SU-DHL-6 (cell line): Measurements from ENCODE around the gene PCP2.

Experiments used
- H2AFZ ChIP-seq: fragments of 200-600 bp; sonication (generic); 2 replicates; pipeline ENCODE4 v1.6.1; 2014; ENCODE audit warnings: low read depth, mild to moderate bottlenecking, moderate library complexity, mixed read lengths, antibody characterized with exemption, low read length; ENCODE audit not compliant: severe bottlenecking
- H3F3A ChIP-seq: fragments of 200-600 bp; shearing (Covaris generic); 2 replicates; pipeline ENCODE4 v1.6.0; 2016; ENCODE audit warnings: antibody characterized with exemption, mild to moderate bottlenecking; ENCODE audit not compliant: insufficient read depth
- H3K27ac ChIP-seq: fragments of 200-600 bp; sonication (generic); 2 replicates; pipeline ENCODE4 v1.5.1; 2016; ENCODE audit warnings: low read depth, mild to moderate bottlenecking, low read length, moderate library complexity, mixed read lengths
- H3K27me3 ChIP-seq: fragments of 200-600 bp; sonication (generic), shearing (Covaris generic); 2 replicates; pipeline ENCODE4 v1.6.0; 2014; ENCODE audit warnings: mild to moderate bottlenecking, low read length
- H3K36me3 ChIP-seq: fragments of 200-600 bp; sonication (generic); 2 replicates; pipeline ENCODE4 v1.6.1; 2014; ENCODE audit warnings: mild to moderate bottlenecking, low read length, mixed read lengths
- H3K4me2 ChIP-seq: fragments of 300-600, 200-600 bp; shearing (Covaris generic), sonication (generic); 2 replicates; pipeline ENCODE4 v1.6.0; 2014; ENCODE audit warnings: low read length, low read depth, mild to moderate bottlenecking; ENCODE audit not compliant: poor library complexity, severe bottlenecking
- H3K4me3 ChIP-seq: fragments of 200-600 bp; sonication (generic); 2 replicates; pipeline ENCODE4 v1.5.1; 2014; ENCODE audit warnings: antibody characterized with exemption, low read length, mild to moderate bottlenecking, mixed read lengths; ENCODE audit not compliant: insufficient read depth, poor library complexity, severe bottlenecking
- H3K79me2 ChIP-seq: fragments of 200-600 bp; sonication (generic); 2 replicates; pipeline ENCODE4 v1.6.1; 2014; ENCODE audit warnings: mild to moderate bottlenecking, low read length, moderate library complexity; ENCODE audit not compliant: insufficient read depth
- H3K9ac ChIP-seq: fragments of 200-600 bp; sonication (generic); 2 replicates; pipeline ENCODE4 v1.7.0; 2014; ENCODE audit warnings: mild to moderate bottlenecking, low read length
- H3K9me2 ChIP-seq: fragments of 200-600 bp; sonication (generic); replicated peaks from 2 replicates; pipeline ENCODE4 v1.6.1; 2014; ENCODE audit warnings: low read length; ENCODE audit not compliant: insufficient read depth
- H3K9me3 ChIP-seq: fragments of 200-600 bp; sonication (generic); 2 replicates; pipeline ENCODE4 v1.6.1; 2014; ENCODE audit warnings: low read length, mixed read lengths; ENCODE audit not compliant: insufficient read depth
- H4K20me1 ChIP-seq: fragments of 200-600 bp; sonication (generic); 2 replicates; pipeline ENCODE4 v1.6.1; 2014; ENCODE audit warnings: low read depth, mild to moderate bottlenecking, antibody characterized with exemption, low read length, moderate library complexity, mixed read lengths
- EZH2phosphoT487 ChIP-seq: fragments of 200-600 bp; sonication (generic), shearing (Covaris generic); conservative IDR thresholded peaks from 2 replicates; pipeline ENCODE4 v1.6.1; 2018; ENCODE audit warnings: mild to moderate bottlenecking, antibody characterized with exemption, low read length, moderate library complexity, mixed read lengths
- TF ChIP-seq, protein P1 (sequence below): fragments of 200-600 bp; sonication (generic); IDR thresholded peaks from one replicate; pipeline ENCODE4 v1.5.1; 2017; ENCODE audit warnings: antibody characterized with exemption, mild to moderate bottlenecking, low read length, moderate library complexity; ENCODE audit not compliant: insufficient read depth, poor library complexity, severe bottlenecking

Gene PCP2

GRCh38 chr19:7598180-7598579 is 35.3 kb downstream of the PCP2 start:
- H3K4me2 ChIP-seq = no peak overlapping the region
- H3K9me3 ChIP-seq = no peaks in the 10 kb centered on the region
- no peaks in the 10 kb centered on the region for H3F3A ChIP-seq
- TF ChIP-seq EZH2phosphoT487 = no peak
- TF ChIP-seq, protein P1, sequence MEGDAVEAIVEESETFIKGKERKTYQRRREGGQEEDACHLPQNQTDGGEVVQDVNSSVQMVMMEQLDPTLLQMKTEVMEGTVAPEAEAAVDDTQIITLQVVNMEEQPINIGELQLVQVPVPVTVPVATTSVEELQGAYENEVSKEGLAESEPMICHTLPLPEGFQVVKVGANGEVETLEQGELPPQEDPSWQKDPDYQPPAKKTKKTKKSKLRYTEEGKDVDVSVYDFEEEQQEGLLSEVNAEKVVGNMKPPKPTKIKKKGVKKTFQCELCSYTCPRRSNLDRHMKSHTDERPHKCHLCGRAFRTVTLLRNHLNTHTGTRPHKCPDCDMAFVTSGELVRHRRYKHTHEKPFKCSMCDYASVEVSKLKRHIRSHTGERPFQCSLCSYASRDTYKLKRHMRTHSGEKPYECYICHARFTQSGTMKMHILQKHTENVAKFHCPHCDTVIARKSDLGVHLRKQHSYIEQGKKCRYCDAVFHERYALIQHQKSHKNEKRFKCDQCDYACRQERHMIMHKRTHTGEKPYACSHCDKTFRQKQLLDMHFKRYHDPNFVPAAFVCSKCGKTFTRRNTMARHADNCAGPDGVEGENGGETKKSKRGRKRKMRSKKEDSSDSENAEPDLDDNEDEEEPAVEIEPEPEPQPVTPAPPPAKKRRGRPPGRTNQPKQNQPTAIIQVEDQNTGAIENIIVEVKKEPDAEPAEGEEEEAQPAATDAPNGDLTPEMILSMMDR = no peak
- H3K4me3 ChIP-seq = no peak overlapping the region
- H3K9me2 ChIP-seq = no peaks in the 10 kb centered on the region
- no peaks in the 10 kb centered on the region for H3K36me3 ChIP-seq
- H3K9ac ChIP-seq = no peak overlapping the region
- no peak overlapping the region for H3K27ac ChIP-seq
- no peaks in the 10 kb centered on the region for H4K20me1 ChIP-seq
- no peaks in the 10 kb centered on the region for H3K79me2 ChIP-seq
- H3K27me3 ChIP-seq = no peaks in the 10 kb centered on the region
- no peak overlapping the region for H2AFZ ChIP-seq

DNA sequence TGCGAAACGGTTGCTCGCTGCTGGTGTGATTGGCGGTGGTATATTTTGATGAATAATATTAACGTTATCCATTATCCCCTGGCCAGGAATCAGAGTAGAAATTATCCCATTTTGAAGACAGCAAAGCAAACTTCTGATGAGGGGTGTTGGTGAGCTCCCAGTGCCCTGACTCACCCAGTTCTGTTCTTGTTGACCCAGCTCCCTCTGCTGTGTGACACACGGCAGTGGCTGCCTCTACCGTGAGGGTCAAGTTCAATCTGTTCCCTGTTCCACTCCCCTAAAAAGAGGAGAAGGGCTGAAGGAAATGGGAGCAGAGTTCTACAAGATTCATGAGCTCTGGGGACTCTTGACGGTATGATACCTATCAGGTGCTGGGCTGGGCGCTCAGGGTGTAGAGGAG is 35.8 kb downstream of the PCP2 start:
- H3K9ac ChIP-seq = no peak overlapping the region
- H2AFZ ChIP-seq = no peak overlapping the region
- no peaks in the 10 kb centered on the region for H3K9me2 ChIP-seq
- H3K27me3 ChIP-seq = no peaks in the 10 kb centered on the region
- no peaks in the 10 kb centered on the region for H3K9me3 ChIP-seq
- H3K27ac ChIP-seq = no peak overlapping the region
- H4K20me1 ChIP-seq = no peaks in the 10 kb centered on the region
- H3F3A ChIP-seq = no peaks in the 10 kb centered on the region
- H3K4me2 ChIP-seq = no peak overlapping the region
- H3K4me3 ChIP-seq = no peak overlapping the region
- TF ChIP-seq, protein P1 = no peak
- no peak for TF ChIP-seq EZH2phosphoT487
- no peaks in the 10 kb centered on the region for H3K36me3 ChIP-seq
- H3K79me2 ChIP-seq = no peaks in the 10 kb centered on the region

GRCh38 chr19:7596211-7596937 is 37.1 kb downstream of the PCP2 start:
- Histone ChIP-seq H3K27ac (no peak overlapping the region), H3K36me3 (no peaks in the 10 kb centered on the region), H3K9me2 (no peaks in the 10 kb centered on the region), H3K4me3 (peak overlapping the region; percentile 38), H3K4me2 (peak overlapping the region; percentile 46), H3K79me2 (no peaks in the 10 kb centered on the region), H3K9me3 (no peaks in the 10 kb centered on the region), H4K20me1 (no peaks in the 10 kb centered on the region), H3K27me3 (no peaks in the 10 kb centered on the region), H3K9ac (peak overlapping the region; percentile 39; the same call in 1 of the 2 replicates), H2AFZ (peak overlapping the region; percentile 7), H3F3A (no peaks in the 10 kb centered on the region)
- TF ChIP-seq, protein P1 = no peak
- TF ChIP-seq EZH2phosphoT487 = no peak
